ENCODE results near the gene LOXL4.

- TF ChIP-seq YY1 (IDR thresholded peaks at IDR 0.05; ENCODE audit: insufficient read depth, insufficient read length) (no peak), SUZ12 (IDR thresholded peaks at IDR 0.05; ENCODE audit: extremely low read depth, insufficient read depth, insufficient read length) (no peak)
Observed at GRCh38 chr10:98257961-98258360, 10.0 kb downstream of the LOXL4 start.
